ENCODE results near the gene ARHGAP6.

DNA sequence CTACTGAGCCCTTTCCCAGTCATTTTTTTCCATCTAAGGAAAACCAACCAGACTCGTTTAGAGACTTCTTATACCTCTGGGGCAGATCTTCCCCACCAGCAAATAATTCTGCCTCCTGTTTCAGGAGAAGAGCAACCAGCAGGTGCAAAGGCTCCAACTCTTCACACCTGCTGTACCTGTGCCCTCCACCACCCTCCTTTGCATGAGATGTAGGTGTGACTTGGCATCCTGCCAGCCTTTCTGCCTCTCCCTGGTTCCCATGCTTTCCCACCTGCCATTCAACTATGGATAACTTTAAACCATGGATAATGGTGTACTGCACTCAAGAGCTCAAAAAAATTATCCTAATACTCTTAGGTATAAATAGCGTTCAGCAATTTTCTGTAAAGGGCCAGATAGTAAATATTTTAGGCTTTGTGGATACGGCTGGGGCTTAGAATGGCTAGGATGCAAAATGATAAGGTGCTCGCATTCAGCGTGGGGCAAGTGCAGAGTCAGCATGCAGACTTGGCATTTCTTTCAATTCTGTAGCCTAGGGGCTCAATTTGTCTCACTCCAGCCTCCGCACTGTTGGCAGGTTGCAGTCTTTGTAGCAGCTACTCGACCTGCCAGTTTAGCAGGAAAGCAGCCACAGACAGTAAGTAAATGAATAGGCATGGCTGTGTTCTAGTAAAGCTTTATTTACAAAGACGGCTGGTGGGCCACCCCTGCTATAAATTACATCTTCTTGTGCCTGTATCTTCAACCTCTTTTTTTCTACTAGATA, 474.8 kb downstream of the ARHGAP6 start:
- TF ChIP-seq, protein P1, sequence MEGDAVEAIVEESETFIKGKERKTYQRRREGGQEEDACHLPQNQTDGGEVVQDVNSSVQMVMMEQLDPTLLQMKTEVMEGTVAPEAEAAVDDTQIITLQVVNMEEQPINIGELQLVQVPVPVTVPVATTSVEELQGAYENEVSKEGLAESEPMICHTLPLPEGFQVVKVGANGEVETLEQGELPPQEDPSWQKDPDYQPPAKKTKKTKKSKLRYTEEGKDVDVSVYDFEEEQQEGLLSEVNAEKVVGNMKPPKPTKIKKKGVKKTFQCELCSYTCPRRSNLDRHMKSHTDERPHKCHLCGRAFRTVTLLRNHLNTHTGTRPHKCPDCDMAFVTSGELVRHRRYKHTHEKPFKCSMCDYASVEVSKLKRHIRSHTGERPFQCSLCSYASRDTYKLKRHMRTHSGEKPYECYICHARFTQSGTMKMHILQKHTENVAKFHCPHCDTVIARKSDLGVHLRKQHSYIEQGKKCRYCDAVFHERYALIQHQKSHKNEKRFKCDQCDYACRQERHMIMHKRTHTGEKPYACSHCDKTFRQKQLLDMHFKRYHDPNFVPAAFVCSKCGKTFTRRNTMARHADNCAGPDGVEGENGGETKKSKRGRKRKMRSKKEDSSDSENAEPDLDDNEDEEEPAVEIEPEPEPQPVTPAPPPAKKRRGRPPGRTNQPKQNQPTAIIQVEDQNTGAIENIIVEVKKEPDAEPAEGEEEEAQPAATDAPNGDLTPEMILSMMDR (IDR thresholded peaks at IDR 0.05) = no peak
- no peak for TF ChIP-seq POLR2A (IDR thresholded peaks at IDR 0.05)

Measured in heart left ventricle (tissue), 13 donors.